DOHH2 (cell line): Measurements from ENCODE around the gene IRF2BPL.

Experiments used
- EZH2phosphoT487 ChIP-seq: fragments of 200-600 bp; sonication (generic); IDR thresholded peaks from 2 replicates; pipeline ENCODE4 v1.6.1; 2017; ENCODE audit warnings: borderline replicate concordance, mild to moderate bottlenecking, antibody characterized with exemption, low read length, moderate library complexity, mixed read lengths
- TF ChIP-seq, protein P1 (sequence below): fragments of 200-600 bp; sonication (generic); IDR thresholded peaks from one replicate; pipeline ENCODE4 v1.5.1; 2014; ENCODE audit warnings: antibody characterized with exemption, mild to moderate bottlenecking, low read depth, low read length; ENCODE audit not compliant: poor library complexity, severe bottlenecking

DNA sequence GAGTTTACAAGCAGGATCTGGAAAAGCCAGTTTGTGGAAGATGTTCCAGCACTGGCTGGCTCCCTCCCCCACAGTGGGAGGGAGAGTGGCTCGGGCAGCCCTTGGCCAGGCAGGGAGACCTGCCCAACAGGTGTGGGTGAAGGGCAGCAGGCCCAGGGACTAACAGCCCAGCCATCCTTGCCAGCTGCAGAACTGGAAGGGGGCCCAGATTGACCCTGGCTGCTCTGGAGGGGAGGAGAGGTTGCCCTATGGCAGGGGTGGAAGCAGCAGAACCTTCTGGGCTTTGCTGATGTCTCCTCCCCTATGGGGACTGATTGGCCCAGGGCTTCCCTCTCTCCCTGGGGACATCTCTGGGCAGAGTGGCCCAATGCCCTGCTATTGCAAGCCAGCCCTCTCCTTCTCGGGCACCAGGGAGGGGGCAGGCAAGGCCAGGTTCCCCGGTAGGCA, 20.5 kb downstream of the IRF2BPL start:
- TF ChIP-seq, protein P1, sequence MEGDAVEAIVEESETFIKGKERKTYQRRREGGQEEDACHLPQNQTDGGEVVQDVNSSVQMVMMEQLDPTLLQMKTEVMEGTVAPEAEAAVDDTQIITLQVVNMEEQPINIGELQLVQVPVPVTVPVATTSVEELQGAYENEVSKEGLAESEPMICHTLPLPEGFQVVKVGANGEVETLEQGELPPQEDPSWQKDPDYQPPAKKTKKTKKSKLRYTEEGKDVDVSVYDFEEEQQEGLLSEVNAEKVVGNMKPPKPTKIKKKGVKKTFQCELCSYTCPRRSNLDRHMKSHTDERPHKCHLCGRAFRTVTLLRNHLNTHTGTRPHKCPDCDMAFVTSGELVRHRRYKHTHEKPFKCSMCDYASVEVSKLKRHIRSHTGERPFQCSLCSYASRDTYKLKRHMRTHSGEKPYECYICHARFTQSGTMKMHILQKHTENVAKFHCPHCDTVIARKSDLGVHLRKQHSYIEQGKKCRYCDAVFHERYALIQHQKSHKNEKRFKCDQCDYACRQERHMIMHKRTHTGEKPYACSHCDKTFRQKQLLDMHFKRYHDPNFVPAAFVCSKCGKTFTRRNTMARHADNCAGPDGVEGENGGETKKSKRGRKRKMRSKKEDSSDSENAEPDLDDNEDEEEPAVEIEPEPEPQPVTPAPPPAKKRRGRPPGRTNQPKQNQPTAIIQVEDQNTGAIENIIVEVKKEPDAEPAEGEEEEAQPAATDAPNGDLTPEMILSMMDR, result no peak
- TF ChIP-seq EZH2phosphoT487, result no peak
